Lower leg skin (tissue), 3 donors: Measurements from ENCODE around the gene TMC7.

Experiments used
- CTCF ChIP-seq, 3 donors: fragments of 450-650 bp; IDR thresholded peaks; one replicate each; pipeline ENCODE4 v1.5.1; 2016; ENCODE audit warnings: antibody characterized with exemption in 3 of 3, mild to moderate bottlenecking in 3 of 3, moderate library complexity in 2 of 3
- POLR2A ChIP-seq, 2 donors: fragments of 450-650 bp; IDR thresholded peaks; one replicate each; pipeline ENCODE4 v1.6.1; 2016 to 2017; ENCODE audit warnings: antibody characterized with exemption in 2 of 2, mild to moderate bottlenecking in 1 of 2, moderate library complexity in 1 of 2

DNA sequence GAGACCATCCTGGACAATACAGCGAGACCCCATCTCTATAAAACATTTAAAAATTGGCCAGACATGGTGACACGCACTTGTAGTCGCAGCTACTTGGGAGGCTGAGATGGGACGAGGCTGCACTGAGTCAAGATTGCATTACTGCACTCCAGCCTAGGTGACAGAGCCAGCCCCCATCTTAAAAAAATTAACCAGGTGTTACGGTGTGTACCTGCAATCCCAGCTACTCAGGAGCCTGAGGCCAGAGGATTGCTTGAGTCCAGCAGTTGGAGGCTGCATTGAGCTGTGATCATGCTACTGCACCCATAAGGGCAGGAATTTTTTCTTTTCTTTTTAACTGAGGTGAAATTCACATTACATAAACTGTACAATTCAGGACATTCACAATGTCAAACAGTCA is 16.9 kb upstream of the TMC7 start:
- TF ChIP-seq CTCF (IDR thresholded peaks at IDR 0.05) (no peak), POLR2A (IDR thresholded peaks at IDR 0.05) (no peak)
